ENCODE measurements around the gene TNFAIP8. TPM values are rescaled to one million over a fixed set of nuclear protein-coding genes. Genes with fewer than 3 reads are reported as not detected.

Gene TNFAIP8
- polyA plus RNA-seq, 4 donors, result 22.8 to 39.1 (median 32.1) TPM

- no peak for DNase-seq (ENCODE audit: low read depth in 4 of 4, low spot score in 3 of 4)
Observed at GRCh38 chr5:119345861-119346260, 10.0 kb upstream of the TNFAIP8 start.

GRCh38 chr5:119346394-119346793 lies 9.4 kb upstream of the TNFAIP8 start:
- no peak for DNase-seq (ENCODE audit: low read depth in 4 of 4, low spot score in 3 of 4)

- DNase-seq (ENCODE audit: low read depth in 4 of 4, low spot score in 3 of 4), result no peak
Observed at GRCh38 chr5:119347574-119347973, 8.2 kb upstream of the TNFAIP8 start.

GRCh38 chr5:119347991-119348390 lies 7.8 kb upstream of the TNFAIP8 start:
- no peak for DNase-seq (ENCODE audit: low read depth in 4 of 4, low spot score in 3 of 4)

GRCh38 chr5:119353213-119353612 lies 2.6 kb upstream of the TNFAIP8 start:
- no peak for DNase-seq (ENCODE audit: low read depth in 4 of 4, low spot score in 3 of 4)

- no peak for DNase-seq (ENCODE audit: low read depth in 4 of 4, low spot score in 3 of 4)
Observed at GRCh38 chr5:119353686-119354366, 2.0 kb upstream of the TNFAIP8 start.

GRCh38 chr5:119354537-119355243 lies 1.1 kb upstream of the TNFAIP8 start:
- DNase-seq (ENCODE audit: low read depth in 4 of 4, low spot score in 3 of 4), result no peak

- no peak for DNase-seq (ENCODE audit: low read depth in 4 of 4, low spot score in 3 of 4)
Observed at GRCh38 chr5:119355244-119355638, 578 bp upstream of the TNFAIP8 start.

- no peak for DNase-seq (ENCODE audit: low read depth in 4 of 4, low spot score in 3 of 4)
Observed at GRCh38 chr5:119356612-119357188, 881 bp downstream of the TNFAIP8 start.

GRCh38 chr5:119357270-119357669 lies 1.5 kb downstream of the TNFAIP8 start:
- no peak for DNase-seq (ENCODE audit: low read depth in 4 of 4, low spot score in 3 of 4)

GRCh38 chr5:119357808-119358529 lies 2.1 kb downstream of the TNFAIP8 start:
- DNase-seq (ENCODE audit: low read depth in 4 of 4, low spot score in 3 of 4), result no peak

GRCh38 chr5:119358530-119358900 lies 2.7 kb downstream of the TNFAIP8 start:
- DNase-seq (ENCODE audit: low read depth in 4 of 4, low spot score in 3 of 4), result no peak

GRCh38 chr5:119358901-119359603 lies 3.2 kb downstream of the TNFAIP8 start:
- DNase-seq (ENCODE audit: low read depth in 4 of 4, low spot score in 3 of 4), result no peak

GRCh38 chr5:119359737-119360413 lies 4.1 kb downstream of the TNFAIP8 start:
- DNase-seq (ENCODE audit: low read depth in 4 of 4, low spot score in 3 of 4), result no peak

GRCh38 chr5:119360905-119361593 lies 5.2 kb downstream of the TNFAIP8 start:
- no peak for DNase-seq (ENCODE audit: low read depth in 4 of 4, low spot score in 3 of 4)

GRCh38 chr5:119361594-119362125 lies 5.8 kb downstream of the TNFAIP8 start:
- DNase-seq (ENCODE audit: low read depth in 4 of 4, low spot score in 3 of 4), result no peak

- DNase-seq (ENCODE audit: low read depth in 4 of 4, low spot score in 3 of 4), result no peak
Observed at GRCh38 chr5:119362714-119363113, 6.9 kb downstream of the TNFAIP8 start.

GRCh38 chr5:119363271-119363670 lies 7.5 kb downstream of the TNFAIP8 start:
- DNase-seq (ENCODE audit: low read depth in 4 of 4, low spot score in 3 of 4), result no peak

- DNase-seq (ENCODE audit: low read depth in 4 of 4, low spot score in 3 of 4), result no peak
Observed at GRCh38 chr5:119363936-119364335, 8.1 kb downstream of the TNFAIP8 start.
